Smooth muscle cell of bladder (primary cell): ENCODE data around the gene FCN1. TPM values are rescaled to one million over a fixed set of nuclear protein-coding genes. Genes with fewer than 3 reads are reported as not detected.

Experiments
- total RNA-seq: library from RNA; depleted of rRNA; stranded (reverse); fragments of >200 nt; gene quantifications from 2 replicates; pipeline ENCODE4 v1.2.3, GENCODE V29; 2014

The FCN1 gene
- total RNA-seq, result not detected in 2 replicates

GRCh38 chr9:134917431-134918373, at the start of gene FCN1:
Gene FCN1, minus strand, starts transcription at chr9:134917912. Its CDS starts 41 bp downstream, at chr9:134917871.

GRCh38 chr9:134880484-134881312, 37.0 kb downstream of the FCN1 start, which contains the start of gene FCN2:
Gene FCN2, plus strand, starts transcription at chr9:134880810. Its CDS starts 12 bp downstream, at chr9:134880822.

Other genes starting within 250 kb of the FCN1 start
- not detected in 2 replicates for gene FCN2, start 37.1 kb downstream of the FCN1 start, total RNA-seq
- 3.9 and 5.5 TPM in 2 replicates for gene OLFM1, start 169.8 kb upstream of the FCN1 start, total RNA-seq